OCI-LY1 (cell line): ENCODE data around the gene KRT20.

Experiments used
- EZH2 ChIP-seq: fragments of 200-600 bp; sonication (generic), shearing (Covaris generic); IDR thresholded peaks from 2 replicates; pipeline ENCODE4 v1.8.0; 2017; ENCODE audit warnings: borderline replicate concordance, mixed run types, mild to moderate bottlenecking, antibody characterized with exemption, low read length, moderate library complexity, mixed read lengths
- TF ChIP-seq, protein P1 (sequence below): fragments of 200-600 bp; sonication (generic), shearing (Covaris generic); IDR thresholded peaks from 2 replicates; pipeline ENCODE4 v1.5.1; 2017; ENCODE audit warnings: mild to moderate bottlenecking, antibody characterized with exemption, low read length, moderate library complexity, mixed read lengths

DNA sequence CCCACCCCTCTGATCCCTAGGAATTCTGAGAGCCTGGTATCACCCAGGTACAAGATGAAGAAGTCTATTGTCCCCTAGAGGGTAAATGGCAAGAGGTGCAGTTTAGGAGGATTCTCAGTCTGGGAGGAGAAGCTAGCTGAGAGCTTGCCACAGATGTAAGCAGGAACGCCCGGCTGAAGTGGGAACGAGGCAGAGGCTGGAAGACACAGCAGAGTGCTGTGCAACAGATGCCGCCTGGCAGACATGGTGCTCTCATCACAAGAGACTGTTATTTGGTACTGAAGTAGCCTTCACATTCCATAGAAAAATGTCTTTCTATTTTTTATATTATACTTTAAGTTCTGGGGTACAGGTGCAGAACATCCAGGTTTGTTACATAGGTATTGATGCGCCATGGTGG is 20.3 kb upstream of the KRT20 start:
- TF ChIP-seq, protein P1, sequence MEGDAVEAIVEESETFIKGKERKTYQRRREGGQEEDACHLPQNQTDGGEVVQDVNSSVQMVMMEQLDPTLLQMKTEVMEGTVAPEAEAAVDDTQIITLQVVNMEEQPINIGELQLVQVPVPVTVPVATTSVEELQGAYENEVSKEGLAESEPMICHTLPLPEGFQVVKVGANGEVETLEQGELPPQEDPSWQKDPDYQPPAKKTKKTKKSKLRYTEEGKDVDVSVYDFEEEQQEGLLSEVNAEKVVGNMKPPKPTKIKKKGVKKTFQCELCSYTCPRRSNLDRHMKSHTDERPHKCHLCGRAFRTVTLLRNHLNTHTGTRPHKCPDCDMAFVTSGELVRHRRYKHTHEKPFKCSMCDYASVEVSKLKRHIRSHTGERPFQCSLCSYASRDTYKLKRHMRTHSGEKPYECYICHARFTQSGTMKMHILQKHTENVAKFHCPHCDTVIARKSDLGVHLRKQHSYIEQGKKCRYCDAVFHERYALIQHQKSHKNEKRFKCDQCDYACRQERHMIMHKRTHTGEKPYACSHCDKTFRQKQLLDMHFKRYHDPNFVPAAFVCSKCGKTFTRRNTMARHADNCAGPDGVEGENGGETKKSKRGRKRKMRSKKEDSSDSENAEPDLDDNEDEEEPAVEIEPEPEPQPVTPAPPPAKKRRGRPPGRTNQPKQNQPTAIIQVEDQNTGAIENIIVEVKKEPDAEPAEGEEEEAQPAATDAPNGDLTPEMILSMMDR = no peak
- no peak for TF ChIP-seq EZH2
